ENCODE data around the gene PRPF18.

PRPF18 gene

GRCh38 chr10:13573960-13574359 lies 12.8 kb upstream of the PRPF18 start:
- Histone ChIP-seq H3K9ac (ENCODE audit: low read length) (peak overlapping the region; percentile 41; the same call in 1 of the 2 replicates), H3K4me1 (ENCODE audit: low read length) (no peaks in the 10 kb centered on the region), H3K36me3 (replicated peaks; ENCODE audit: insufficient read depth, low read length) (no peaks in the 10 kb centered on the region), H3K79me2 (ENCODE audit: low read length) (no peaks in the 10 kb centered on the region), H3K9me3 (replicated peaks; ENCODE audit: insufficient read depth, low read length) (no peaks in the 10 kb centered on the region), H4K20me1 (ENCODE audit: insufficient read depth, low read length) (no peaks in the 10 kb centered on the region), H3K4me3 (ENCODE audit: low read length) (peak overlapping the region; percentile 49), H3K27me3 (replicated peaks; ENCODE audit: insufficient read depth, low read length) (no peaks in the 10 kb centered on the region), H2AFZ (ENCODE audit: low read length) (peak overlapping the region; percentile 61), H3K27ac (ENCODE audit: low read length) (no peak overlapping the region), H3K9me2 (replicated peaks; ENCODE audit: insufficient read depth, low read length) (no peaks in the 10 kb centered on the region), H3K4me2 (ENCODE audit: low read depth, low read length) (peak overlapping the region; percentile 59), H3F3A (ENCODE audit: insufficient read depth, low read length) (no peaks in the 10 kb centered on the region)
- DNase-seq = no peak
- TF ChIP-seq EZH2 (optimal IDR thresholded peaks at IDR 0.05; ENCODE audit: low read depth, low read length) (no peak), EZH2phosphoT487 (IDR thresholded peaks at IDR 0.05; ENCODE audit: low read length) (no peak), CTCF (IDR thresholded peaks at IDR 0.05; ENCODE audit: low read length) (no peak)

- no peaks in the 10 kb centered on the region for H3F3A ChIP-seq (ENCODE audit: insufficient read depth, low read length)
- peaks cover 9% of the 10 kb centered on the region for H3K4me1 ChIP-seq (ENCODE audit: low read length)
- H3K27me3 ChIP-seq (replicated peaks; ENCODE audit: insufficient read depth, low read length) = peaks cover 8% of the 10 kb centered on the region; the same call in 1 of the 2 replicates
Observed at GRCh38 chr10:13585195-13585751, 1.5 kb upstream of the PRPF18 start.

GRCh38 chr10:13585943-13586342 lies 822 bp upstream of the PRPF18 start:
- Histone ChIP-seq H3K79me2 (ENCODE audit: low read length) (peaks cover 39% of the 10 kb centered on the region), H3K27ac (ENCODE audit: low read length) (no peak overlapping the region), H3K9me2 (replicated peaks; ENCODE audit: insufficient read depth, low read length) (no peaks in the 10 kb centered on the region), H3K4me3 (ENCODE audit: low read length) (no peak overlapping the region), H3K4me1 (ENCODE audit: low read length) (peaks cover 9% of the 10 kb centered on the region), H4K20me1 (ENCODE audit: insufficient read depth, low read length) (no peaks in the 10 kb centered on the region), H3K9me3 (replicated peaks; ENCODE audit: insufficient read depth, low read length) (no peaks in the 10 kb centered on the region), H3K4me2 (ENCODE audit: low read depth, low read length) (peak overlapping the region; percentile 39), H3K27me3 (replicated peaks; ENCODE audit: insufficient read depth, low read length) (peaks cover 8% of the 10 kb centered on the region; the same call in 1 of the 2 replicates), H3K36me3 (replicated peaks; ENCODE audit: insufficient read depth, low read length) (no peaks in the 10 kb centered on the region), H3K9ac (ENCODE audit: low read length) (no peak overlapping the region), H2AFZ (ENCODE audit: low read length) (0 out of 2 replicates have a peak overlapping the region, but pooled peaks have one; percentile 90), H3F3A (ENCODE audit: insufficient read depth, low read length) (no peaks in the 10 kb centered on the region)
- no peak for TF ChIP-seq EZH2phosphoT487 (IDR thresholded peaks at IDR 0.05; ENCODE audit: low read length)
- TF ChIP-seq CTCF (IDR thresholded peaks at IDR 0.05; ENCODE audit: low read length) = no peak
- TF ChIP-seq EZH2 (optimal IDR thresholded peaks at IDR 0.05; ENCODE audit: low read depth, low read length) = no peak
- DNase-seq = no peak

More at GRCh38 chr10:13585195-13585751, 1.5 kb upstream of the PRPF18 start:
- no peaks in the 10 kb centered on the region for H3K36me3 ChIP-seq (replicated peaks; ENCODE audit: insufficient read depth, low read length)
- no peak overlapping the region for H3K9ac ChIP-seq (ENCODE audit: low read length)
- H3K4me2 ChIP-seq (ENCODE audit: low read depth, low read length) = no peak overlapping the region
- no peaks in the 10 kb centered on the region for H3K9me3 ChIP-seq (replicated peaks; ENCODE audit: insufficient read depth, low read length)
- no peak overlapping the region for H2AFZ ChIP-seq (ENCODE audit: low read length)
- TF ChIP-seq EZH2phosphoT487 (IDR thresholded peaks at IDR 0.05; ENCODE audit: low read length) (no peak), EZH2 (optimal IDR thresholded peaks at IDR 0.05; ENCODE audit: low read depth, low read length) (no peak), CTCF (IDR thresholded peaks at IDR 0.05; ENCODE audit: low read length) (no peak)
- no peaks in the 10 kb centered on the region for H3K9me2 ChIP-seq (replicated peaks; ENCODE audit: insufficient read depth, low read length)
- no peak overlapping the region for H3K27ac ChIP-seq (ENCODE audit: low read length)
- H3K79me2 ChIP-seq (ENCODE audit: low read length) = peaks cover 34% of the 10 kb centered on the region
- no peak for DNase-seq
- H3K4me3 ChIP-seq (ENCODE audit: low read length) = no peak overlapping the region
- H4K20me1 ChIP-seq (ENCODE audit: insufficient read depth, low read length) = no peaks in the 10 kb centered on the region
